HG03354 (cell line): ENCODE data around the gene VDAC1.
"Not testable (repeated sequence)": the region's sequence is repeated elsewhere in the genome, so short reads cannot be mapped to it uniquely, and the experiment has no call there.

Experiments used
- ATAC-seq: cut with Tn5 transposase; IDR thresholded peaks from one replicate; pipeline ENCODE4 v1.9.1; 2021; ENCODE audit warnings: mild to moderate bottlenecking; ENCODE audit not compliant: unreplicated experiment, poor library complexity, severe bottlenecking

The VDAC1 gene, protein sequence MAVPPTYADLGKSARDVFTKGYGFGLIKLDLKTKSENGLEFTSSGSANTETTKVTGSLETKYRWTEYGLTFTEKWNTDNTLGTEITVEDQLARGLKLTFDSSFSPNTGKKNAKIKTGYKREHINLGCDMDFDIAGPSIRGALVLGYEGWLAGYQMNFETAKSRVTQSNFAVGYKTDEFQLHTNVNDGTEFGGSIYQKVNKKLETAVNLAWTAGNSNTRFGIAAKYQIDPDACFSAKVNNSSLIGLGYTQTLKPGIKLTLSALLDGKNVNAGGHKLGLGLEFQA

DNA sequence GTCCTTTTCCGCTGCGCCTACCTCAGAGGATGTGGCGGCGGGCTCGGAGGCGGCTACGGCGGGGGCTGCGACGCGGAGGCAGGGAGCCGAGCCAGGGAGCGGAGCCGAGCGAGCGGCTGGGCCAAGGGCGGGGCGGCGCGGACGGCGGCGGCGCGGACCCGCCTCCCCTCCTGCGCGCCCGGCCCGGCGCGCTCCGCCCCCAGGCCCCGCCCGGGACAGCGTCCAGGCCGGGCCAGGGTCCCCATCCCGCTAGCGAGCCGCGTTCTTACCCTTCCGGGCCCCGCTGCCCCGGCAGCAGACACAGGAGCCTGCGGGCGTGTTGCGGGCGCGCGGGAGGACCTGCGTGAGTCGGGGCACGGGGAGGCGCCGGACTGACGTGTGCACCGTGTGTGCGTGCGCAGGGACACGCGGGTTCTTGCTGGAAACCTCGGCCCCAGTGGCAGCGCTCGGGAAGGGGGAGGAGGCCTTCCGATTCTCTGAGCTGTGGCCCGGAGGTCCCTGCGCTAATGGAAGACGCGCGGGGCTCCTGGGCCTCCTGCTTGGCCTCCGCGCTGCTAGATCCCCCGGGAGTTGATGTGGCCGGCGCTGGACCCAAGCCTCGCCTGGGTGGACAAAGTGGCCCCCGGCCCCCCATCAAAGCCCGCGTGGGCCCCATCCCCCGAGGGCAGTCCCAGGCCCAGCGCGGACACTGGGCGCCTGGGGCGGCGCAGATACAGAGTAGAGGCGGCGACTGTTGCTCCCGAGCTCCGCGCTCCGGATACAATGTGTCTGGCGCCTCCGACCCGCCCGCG lies at the start of gene VDAC1:
Gene VDAC1, minus strand, starts transcription at position 350 of the 791 bp plus-strand sequence. CDS start 11,963 bp downstream, outside the sequence.
- ATAC-seq, result peak; percentile 81

DNA sequence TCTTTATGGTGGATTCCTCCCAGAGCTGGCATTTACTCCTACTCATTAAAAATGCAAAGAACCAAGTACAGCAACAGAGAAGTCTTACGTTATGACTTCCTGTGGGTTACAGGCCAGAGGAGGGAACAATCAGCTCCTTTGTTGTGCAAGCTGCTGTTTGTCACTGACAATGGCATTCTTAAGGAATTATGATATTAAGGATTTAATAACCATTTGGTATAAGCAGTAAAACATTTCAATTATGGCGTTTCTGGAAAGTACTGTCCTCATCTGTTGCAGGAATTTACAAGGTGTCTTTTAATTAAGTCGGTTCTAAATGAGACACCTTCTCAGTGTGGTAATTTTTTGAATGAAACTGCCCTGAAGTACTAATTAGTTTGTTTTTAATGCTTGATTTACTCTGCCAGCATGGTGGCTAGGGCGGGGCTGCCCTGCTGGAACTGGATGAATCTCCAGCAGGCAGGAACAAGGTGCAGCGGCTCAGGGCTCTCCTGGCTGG lies 49.1 kb upstream of the VDAC1 start:
- ATAC-seq, result no peak

DNA sequence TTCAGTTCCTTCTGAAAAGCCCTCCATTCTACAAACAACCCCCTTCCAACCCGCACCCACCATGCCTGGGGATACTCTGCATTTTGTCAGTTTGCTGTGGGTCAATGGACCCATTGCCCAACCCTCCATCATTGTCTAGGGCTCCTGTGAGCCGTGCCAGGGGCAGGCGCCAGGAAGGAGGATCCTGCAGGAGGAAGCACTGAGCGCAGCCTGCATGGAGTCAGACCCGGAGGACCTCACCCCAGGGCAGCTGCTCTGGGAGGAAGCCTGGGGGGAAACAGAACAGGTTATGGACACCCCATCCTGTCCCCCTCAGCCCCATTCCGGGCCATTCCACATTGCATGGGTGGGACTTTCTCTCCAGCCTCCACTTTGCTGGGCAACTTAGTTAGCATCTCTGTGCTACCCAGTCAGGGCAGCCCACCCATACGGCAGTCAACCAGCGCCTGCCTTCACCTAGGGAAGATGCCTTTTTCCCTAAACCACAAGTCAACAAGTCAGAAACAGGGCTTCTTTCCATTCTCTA lies 48.6 kb upstream of the VDAC1 start:
- ATAC-seq, result no peak

DNA sequence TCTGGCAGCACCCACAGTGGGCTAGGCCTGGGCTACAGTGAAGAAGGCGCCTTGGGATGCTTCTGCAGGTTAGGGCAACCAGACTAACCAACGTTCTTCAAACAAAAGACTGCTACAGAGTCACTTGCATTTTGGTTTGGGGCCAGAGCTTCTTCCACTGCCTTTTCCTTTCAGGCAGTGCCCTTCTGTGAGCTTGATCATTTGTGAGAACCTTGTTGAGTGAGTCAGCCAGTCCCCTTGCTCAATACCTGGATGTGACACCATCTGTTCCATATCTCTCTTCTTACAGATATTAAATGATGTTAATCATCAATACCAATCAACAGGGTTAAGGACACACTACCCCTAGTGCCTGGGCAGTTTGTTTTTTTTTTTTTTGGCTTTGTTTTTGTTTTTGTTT lies 46.5 kb upstream of the VDAC1 start:
- no peak for ATAC-seq

DNA sequence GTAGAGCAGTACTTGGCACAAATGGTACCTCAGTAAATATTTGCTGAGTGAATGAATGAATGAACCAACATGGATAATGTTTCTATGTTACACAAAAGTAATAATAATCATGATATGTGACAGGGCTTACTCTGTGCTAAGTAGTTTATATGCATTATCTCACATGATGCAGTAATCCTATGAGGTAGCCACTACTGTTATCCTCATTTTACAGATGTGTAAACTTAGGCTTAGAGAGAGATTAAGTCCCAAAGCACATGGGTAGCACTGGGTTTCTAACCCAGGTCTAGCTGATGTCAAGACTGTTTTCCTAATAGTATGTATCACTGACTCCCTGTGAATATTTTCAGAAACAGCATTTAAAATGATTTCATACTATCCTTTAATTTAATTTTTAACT lies 44.1 kb upstream of the VDAC1 start:
- no peak for ATAC-seq

DNA sequence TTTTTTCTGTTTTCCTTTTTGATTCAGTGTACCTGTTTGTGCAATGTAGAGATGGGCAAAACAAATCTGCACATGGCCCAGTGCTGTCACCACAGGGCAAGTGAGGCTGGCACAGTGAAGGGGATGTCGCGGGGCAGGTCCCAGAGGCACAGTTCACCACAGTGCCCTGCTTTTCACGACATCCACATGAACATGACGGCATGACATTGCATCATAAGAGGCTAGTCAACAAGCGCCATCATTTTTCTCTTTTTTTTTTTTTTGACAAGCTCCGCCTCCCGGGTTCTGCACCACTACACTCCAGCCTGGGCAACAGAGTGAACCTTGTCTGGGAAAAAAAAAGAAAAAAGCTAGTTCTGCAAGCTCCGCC lies 42.9 kb upstream of the VDAC1 start:
- ATAC-seq, result no peak

DNA sequence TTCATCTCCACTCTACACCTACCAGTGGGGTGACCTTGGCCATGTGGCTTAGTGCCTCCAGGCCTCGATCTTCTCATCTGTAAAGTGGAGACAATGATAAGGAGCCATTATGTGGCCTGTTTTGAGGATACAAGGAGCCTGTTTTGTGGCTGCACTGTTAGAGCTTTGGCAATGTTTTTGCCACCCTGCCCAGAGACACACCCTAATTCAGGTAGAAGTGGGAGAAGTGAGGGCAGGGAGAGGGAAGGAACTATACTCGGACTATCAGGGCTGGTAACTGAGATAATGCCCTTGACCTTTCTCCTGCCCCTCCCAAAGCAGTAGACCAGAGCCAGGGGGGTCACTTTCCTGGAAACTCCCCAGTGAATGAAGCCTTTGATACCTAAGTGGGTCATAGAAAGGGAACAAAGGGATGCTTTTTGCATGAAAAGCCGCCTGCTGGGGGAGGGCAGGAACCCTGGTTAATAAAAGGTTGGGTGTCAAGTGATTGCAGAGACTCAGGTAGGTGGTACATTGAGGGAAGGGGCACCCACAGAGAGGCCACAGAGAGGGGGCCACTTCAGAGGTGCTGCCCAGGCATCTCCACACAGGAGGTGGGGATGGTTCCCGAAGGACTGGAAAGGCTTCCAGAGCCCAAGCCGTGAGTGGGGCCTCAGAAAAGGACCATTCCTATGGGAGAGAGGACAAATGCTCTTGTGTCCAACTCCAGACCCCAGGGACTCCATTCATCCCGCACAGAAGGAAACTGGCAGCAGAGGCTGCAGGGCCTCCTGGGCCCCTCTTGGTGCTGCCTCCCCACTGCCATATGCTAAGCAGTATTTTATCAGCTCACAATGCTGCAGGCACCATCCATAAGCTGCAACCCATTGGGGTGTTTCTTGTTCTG lies 42.3 kb upstream of the VDAC1 start:
- ATAC-seq, result no peak

DNA sequence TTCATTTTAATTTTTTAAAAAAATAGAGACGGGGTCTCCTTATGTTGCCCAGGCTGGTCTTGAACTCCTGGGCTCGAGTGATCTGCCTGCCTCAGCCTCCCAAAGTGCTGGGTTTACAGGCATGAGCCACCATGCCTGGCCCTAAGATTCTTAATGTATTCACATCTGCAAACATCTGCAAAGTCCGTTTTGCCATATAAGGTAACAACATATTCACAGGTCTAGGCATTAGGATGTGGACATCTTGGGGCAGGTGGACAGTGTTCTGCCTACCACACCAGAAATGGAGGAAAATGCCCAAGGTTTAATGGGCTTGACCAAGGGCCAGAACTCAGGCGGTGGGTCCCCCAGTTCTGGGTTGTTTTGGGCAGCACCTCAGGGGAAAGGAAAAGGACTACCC lies 41.6 kb upstream of the VDAC1 start:
- no peak for ATAC-seq

DNA sequence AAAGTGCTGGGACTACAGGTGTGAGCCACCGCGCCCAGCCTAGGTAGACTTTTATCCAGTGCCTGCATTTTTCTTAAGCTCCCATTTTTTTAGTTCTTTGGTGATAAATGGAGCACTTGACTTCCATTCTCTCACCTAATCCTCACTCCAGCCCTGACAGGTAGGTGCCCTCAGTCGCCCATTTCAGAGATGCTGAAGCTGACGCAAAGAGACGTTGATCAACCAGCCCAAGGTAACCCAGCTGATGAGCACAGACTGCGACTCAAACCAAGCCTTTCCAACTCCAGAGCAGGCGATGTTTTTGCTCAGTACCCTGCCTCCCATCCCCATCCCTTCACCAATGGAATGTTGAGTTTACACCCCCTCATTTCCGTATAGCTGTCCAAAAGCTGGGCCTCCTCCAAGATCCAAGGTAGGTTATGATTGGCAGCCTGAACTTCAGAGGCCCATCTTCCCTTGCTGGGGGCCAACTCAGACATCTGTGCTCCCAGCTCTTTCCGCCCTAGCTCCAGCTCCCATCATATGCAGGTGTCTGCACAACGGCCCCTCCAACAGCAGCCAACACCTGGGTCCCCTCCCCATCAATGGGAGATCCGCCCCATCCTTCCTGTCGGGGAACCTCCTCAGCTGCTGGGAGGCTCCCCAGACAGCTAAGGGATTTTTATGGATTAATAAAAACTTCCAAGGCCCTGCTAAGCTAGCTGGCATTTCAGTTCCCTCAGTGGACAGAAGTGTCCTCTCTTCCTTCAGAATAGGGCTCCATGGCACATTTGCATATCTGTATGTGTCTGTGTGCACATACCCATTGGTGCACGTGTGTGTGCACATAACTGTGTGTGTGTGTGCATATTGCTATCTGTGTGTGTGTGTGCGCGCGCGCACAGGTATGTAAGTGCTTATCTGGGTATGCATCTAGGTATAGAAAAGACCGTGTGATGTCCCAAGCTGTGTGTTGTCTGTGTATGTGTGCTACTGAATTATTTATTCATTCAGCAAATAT lies 39.3 kb upstream of the VDAC1 start:
- ATAC-seq, result no peak

DNA sequence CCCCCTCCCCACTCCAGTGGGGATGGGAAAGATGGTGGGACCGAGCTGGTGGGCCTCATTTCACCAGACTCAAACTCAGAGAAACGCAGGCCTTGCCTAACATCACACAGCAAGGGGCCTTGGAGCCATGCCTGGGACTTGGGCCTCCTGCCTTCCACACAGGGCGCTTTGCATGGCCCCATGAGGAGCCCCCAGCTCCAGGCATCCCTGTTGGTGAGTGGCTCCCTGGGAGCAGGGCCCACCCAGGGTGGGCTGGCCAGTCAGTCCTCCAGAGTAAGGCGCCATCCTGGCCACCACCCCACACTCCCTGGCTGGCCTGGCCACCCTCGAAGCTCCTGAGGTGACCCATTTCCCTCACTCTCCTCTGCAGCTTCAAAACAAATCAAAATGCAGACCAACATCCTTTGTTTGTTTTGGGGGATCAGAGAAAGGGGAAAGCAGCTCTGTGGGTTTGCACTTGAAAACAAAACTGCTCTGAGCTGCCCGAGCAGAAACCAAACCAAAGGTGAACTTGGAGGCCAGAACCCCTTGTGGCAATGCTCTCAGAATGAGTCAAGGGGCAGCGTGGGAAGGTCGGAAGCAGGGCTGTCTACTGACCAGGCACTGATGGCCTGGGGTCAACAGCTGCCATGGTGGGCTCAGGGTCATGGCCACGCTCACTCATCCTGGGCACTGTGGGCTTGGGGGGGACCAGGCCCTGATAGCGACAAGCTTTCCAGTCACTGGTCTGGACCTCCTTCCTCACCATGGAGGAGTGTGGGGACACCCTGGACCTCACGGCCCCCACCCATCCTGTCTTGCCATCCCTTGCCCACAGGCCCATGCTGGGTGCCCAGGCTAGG lies 37.0 kb upstream of the VDAC1 start:
- peak; percentile 71 for ATAC-seq

DNA sequence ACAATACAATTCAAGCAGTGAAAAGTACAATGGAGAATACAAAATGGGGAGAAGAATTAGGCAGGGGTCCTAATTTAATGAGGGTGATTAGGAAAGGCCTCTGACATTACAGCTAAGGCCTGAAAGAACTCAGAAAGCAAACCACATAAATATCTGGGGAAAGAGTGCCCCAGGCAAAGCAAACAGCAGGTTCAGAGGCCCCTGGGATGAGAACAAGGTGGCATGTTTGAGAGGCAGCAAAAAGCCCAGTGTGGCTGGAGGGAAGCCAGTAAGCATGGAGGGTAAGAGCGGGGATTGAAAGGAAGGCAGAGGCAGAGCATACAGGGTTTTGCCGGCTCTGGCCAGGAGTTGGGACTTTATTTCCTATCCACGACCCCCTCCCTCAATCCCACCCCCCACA lies 33.4 kb upstream of the VDAC1 start:
- ATAC-seq, result no peak

DNA sequence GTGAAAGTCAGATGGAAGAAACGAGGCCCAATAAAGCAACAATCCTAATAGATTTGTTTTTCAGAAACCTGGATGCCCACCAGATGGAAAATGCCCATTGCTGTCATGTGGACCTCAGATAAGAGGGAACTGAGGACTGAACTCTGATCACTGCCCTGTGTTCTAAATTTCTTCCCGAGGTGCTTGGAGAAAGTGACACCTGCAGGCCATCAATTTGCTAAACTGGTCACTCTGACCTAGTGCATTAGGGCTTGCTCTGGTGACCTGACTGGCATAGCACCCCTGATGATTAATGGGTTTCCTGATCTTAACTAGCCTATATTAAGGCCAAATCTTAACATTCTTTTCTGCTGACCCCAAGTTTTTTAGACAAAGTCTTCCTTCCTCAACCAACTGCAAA lies 32.4 kb upstream of the VDAC1 start:
- ATAC-seq, result no peak

DNA sequence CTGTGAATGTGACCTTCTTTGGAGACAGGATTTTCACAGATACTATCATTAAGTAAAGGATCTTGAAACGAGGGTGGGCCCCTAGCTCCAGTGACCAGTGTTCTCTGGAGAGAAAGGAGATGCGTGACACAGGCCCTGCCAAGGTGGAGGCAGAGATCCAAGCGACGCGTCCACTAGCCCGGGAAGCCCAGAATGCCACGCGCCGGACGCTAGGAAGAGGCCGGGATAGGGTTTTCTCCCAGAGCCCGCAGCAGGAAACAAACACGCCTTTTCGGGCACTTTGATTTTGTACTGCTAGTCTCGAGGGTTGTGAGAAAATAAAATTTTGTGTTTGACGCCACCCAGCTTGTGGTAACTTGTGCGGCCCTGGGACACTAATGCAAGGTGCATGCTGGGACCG lies 29.6 kb upstream of the VDAC1 start:
- no peak for ATAC-seq

DNA sequence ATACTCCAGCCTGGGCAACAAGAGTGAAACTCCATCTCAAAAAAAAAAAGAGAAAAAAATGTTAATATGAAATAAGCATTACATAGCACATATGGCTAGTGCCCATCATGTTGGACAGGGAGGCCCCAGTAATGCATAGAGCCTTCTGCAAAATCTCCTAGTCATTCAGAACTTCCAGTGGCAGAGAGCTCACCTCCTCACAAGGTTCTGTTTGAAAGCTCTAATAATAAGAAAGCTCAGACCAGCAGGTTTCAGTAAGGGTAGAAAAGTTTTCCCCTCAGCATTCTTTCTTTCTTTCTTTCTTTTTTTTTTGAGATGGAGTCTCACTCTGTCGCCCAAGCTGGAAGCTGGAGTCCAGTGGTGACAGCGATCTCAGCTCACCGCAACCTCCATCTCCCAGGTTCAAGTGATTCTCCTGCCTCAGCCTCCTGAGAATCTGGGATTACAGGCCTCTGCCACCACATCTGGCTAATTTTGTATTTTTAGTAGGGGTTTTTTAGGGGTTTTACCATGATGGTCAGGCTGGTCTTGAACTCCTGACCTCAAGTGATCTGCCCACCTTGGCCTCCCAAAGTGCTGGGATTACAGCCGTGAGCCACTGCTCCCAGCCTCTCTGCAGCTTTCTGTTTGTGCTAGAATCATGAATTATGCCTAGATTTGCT lies 25.7 kb upstream of the VDAC1 start:
- ATAC-seq, result not testable (repeated sequence)

DNA sequence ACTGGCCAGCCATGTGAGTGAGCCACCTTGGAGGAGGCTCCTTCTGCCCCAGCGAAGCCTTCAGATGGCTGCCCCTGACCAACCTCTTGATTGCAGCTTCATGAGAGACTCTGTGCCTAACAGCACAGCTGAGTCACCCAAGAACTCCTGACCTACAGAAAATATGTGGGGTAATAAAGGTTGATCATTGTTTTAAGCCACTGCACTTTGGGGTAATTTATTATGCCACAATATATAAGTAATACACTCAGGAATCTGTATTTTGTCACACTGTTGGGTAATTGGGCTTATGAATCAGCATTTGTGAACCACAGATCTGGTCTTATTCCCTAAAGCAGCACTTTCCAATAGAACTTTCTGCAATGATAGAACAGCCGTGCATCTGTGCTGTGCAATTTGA lies 24.4 kb upstream of the VDAC1 start:
- no peak for ATAC-seq

DNA sequence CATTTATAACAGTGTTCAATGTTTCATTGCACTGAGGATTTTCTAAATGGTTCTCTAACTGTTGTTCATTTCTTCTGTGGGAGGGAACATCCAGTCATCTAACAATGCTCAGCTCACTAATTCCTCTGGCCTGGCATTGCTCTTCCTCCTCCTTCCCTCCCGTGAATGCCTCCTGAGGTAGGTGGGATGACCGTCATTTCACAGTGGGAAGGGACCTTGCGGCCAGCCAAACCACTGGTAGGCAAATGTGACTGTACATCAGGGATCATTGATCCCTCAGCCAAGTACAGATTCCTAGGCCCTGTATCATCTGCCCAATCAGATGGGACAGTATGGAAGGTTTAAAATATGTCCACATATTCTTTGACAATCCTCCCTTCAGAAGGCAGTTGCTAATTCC lies 23.7 kb upstream of the VDAC1 start:
- no peak for ATAC-seq

DNA sequence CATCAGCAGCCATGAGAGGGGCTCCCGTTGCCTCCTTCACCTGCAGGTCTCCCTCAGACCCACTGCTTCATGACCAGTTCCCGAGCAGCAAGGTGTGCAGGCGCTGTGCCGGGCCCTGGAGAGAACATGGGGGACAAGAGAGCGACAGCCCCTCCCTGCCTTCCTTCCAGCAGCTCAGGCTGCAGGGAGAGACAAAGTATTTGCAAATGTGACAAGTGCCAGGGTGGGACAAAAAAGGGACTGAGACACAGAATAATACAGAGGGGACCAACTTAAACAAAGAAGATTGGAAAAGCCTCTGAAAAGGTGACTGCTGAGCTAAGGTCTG lies 22.5 kb upstream of the VDAC1 start:
- no peak for ATAC-seq
